Esophagus squamous epithelium (tissue), 4 donors: Measurements from ENCODE around the gene OPCML.

Experiments
- CTCF ChIP-seq, 6 experiments: fragments of 450-650 bp in 4 of 6; fragments of 200-600 bp in 2 of 6; sonication (generic) in 2 of 6; IDR thresholded peaks; one replicate each; pipeline ENCODE4 v1.5.1; 2016 to 2019; ENCODE audit warnings: antibody characterized with exemption in 6 of 6, mild to moderate bottlenecking in 4 of 6, moderate library complexity in 4 of 6
- POLR2A ChIP-seq, 4 donors: fragments of 450-650 bp; IDR thresholded peaks; one replicate each; pipeline ENCODE4 v1.6.1; 2017; ENCODE audit warnings: antibody characterized with exemption in 4 of 4, mild to moderate bottlenecking in 4 of 4, moderate library complexity in 3 of 4

GRCh38 chr11:132544007-132544406, 988.3 kb downstream of the OPCML start:
- TF ChIP-seq CTCF (IDR thresholded peaks at IDR 0.05) (no peak), POLR2A (IDR thresholded peaks at IDR 0.05) (no peak)
